HG03575 (cell line): ENCODE results near the gene SLCO2A1.

Experiments
- ATAC-seq: cut with Tn5 transposase; IDR thresholded peaks from one replicate; pipeline ENCODE4 v1.9.1; 2021; ENCODE audit not compliant: unreplicated experiment, insufficient number of reproducible peaks, low FRiP score; ENCODE audit errors: extremely low read depth

The SLCO2A1 gene

GRCh38 chr3:133928136-133928893 lies 101.4 kb downstream of the SLCO2A1 start:
- no peak for ATAC-seq

GRCh38 chr3:133927540-133928066 lies 102.1 kb downstream of the SLCO2A1 start:
- no peak for ATAC-seq

- ATAC-seq: no peak
These were observed 102.8 kb downstream of the SLCO2A1 start for GRCh38 chr3:133926736-133927539.

- ATAC-seq: no peak
These were observed 103.6 kb downstream of the SLCO2A1 start for GRCh38 chr3:133925960-133926735.

- no peak for ATAC-seq
These were observed 105.7 kb downstream of the SLCO2A1 start for GRCh38 chr3:133924041-133924440.

GRCh38 chr3:133921592-133921991 lies 108.1 kb downstream of the SLCO2A1 start:
- no peak for ATAC-seq

- no peak for ATAC-seq
These were observed 112.6 kb downstream of the SLCO2A1 start for GRCh38 chr3:133917144-133917543.

GRCh38 chr3:133915685-133916658 lies 113.8 kb downstream of the SLCO2A1 start:
- no peak for ATAC-seq

GRCh38 chr3:133914839-133915600 lies 114.7 kb downstream of the SLCO2A1 start:
- ATAC-seq: no peak

- ATAC-seq: no peak
These were observed 119.3 kb downstream of the SLCO2A1 start for GRCh38 chr3:133910422-133910821.

GRCh38 chr3:133905376-133905775 lies 124.3 kb downstream of the SLCO2A1 start:
- ATAC-seq: no peak

- no peak for ATAC-seq
These were observed 127.9 kb downstream of the SLCO2A1 start for GRCh38 chr3:133901847-133902246.

- no peak for ATAC-seq
These were observed 128.6 kb downstream of the SLCO2A1 start for GRCh38 chr3:133901083-133901482.

GRCh38 chr3:133899311-133899710 lies 130.4 kb downstream of the SLCO2A1 start:
- ATAC-seq: no peak

GRCh38 chr3:133897547-133897946 lies 132.2 kb downstream of the SLCO2A1 start:
- no peak for ATAC-seq

- no peak for ATAC-seq
These were observed 133.5 kb downstream of the SLCO2A1 start for GRCh38 chr3:133896002-133896761.
